ENCODE data around the gene PTGER3.
"Not testable (repeated sequence)": the region's sequence is repeated elsewhere in the genome, so short reads cannot be mapped to it uniquely, and the experiment has no call there.

Gene PTGER3

DNA sequence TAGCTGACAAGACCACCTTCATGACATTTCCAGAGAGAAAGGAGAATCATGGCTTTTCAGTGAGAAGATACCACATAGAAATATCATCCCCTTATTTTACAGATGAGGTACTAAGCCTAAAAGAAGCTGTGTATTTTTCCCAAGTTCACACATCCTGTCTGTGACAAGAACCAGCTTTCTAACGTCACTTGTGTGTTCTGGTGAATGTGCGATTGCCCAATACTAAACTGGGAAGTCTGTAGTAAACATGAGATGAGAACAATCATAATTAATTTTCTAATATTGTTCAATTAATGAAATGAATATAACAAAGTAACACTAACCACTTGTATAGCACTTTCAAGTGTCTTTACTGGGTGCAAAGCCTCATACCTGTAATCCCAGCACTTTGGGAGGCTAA, 46.0 kb downstream of the PTGER3 start:
- no peak for ATAC-seq
- no peaks in the 10 kb centered on the region for H3K4me1 Mint-ChIP-seq
- H3K4me3 Mint-ChIP-seq = no peak overlapping the region
- H3K36me3 Mint-ChIP-seq (ENCODE audit: low read depth) = no peaks in the 10 kb centered on the region
- H3K27me3 Mint-ChIP-seq = peaks cover 9% of the 10 kb centered on the region
- no peak overlapping the region for H3K27ac Mint-ChIP-seq
- no peaks in the 10 kb centered on the region for H3K9me3 Mint-ChIP-seq
- DNase-seq = no peak

DNA sequence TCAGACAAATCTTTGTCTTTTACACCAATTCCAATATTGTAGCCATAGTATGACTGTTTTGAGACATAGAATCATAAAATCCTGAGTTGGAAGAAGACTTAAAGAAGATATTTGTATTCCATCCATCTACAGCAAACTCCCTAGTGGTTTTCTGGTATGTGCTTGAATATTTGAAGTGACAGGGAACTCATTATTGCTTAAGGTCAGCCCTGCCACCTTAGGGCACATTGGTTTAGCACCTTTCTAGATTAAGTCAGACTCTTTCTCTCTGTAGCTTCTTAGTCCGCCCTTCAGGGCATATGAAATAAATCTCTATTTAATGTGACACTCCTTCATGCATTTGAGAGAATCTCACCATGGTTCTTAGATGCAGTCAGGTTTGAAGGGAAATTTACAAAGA, 49.8 kb downstream of the PTGER3 start:
- no peaks in the 10 kb centered on the region for H3K4me1 Mint-ChIP-seq
- H3K27ac Mint-ChIP-seq = no peak overlapping the region
- no peak overlapping the region for H3K4me3 Mint-ChIP-seq
- H3K9me3 Mint-ChIP-seq = no peaks in the 10 kb centered on the region
- DNase-seq (no peak), ATAC-seq (no peak)
- peaks cover 5% of the 10 kb centered on the region for H3K27me3 Mint-ChIP-seq
- H3K36me3 Mint-ChIP-seq (ENCODE audit: low read depth) = no peaks in the 10 kb centered on the region

DNA sequence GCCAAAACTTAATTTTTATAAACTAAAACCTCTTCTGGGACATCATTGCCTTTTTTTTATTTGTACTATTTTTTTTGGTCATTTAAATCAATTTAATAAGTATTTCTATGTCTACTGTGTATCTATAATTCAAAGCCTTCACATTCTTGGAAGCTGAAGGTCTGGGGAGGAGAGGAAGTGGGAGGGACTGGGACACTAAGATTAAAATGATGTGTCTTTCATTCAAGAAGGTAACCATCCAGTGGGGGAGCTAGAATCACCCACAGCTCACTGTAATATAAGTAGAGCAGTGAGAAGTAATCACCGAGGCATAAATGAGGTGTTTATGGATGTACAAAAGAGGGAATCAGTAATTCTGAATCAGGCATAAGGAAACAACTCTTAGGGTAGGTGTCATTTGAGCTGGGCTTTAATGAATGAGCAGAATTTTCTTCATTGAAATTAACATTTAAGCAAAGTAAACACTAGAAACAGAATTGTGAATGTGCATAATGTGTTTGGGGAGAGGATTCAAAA, 52.8 kb downstream of the PTGER3 start:
- no peaks in the 10 kb centered on the region for H3K9me3 Mint-ChIP-seq
- ATAC-seq (no peak), DNase-seq (no peak)
- peaks cover 3% of the 10 kb centered on the region for H3K27me3 Mint-ChIP-seq
- H3K36me3 Mint-ChIP-seq (ENCODE audit: low read depth) = no peaks in the 10 kb centered on the region
- H3K4me3 Mint-ChIP-seq = no peak overlapping the region
- H3K4me1 Mint-ChIP-seq = no peaks in the 10 kb centered on the region
- no peak overlapping the region for H3K27ac Mint-ChIP-seq

DNA sequence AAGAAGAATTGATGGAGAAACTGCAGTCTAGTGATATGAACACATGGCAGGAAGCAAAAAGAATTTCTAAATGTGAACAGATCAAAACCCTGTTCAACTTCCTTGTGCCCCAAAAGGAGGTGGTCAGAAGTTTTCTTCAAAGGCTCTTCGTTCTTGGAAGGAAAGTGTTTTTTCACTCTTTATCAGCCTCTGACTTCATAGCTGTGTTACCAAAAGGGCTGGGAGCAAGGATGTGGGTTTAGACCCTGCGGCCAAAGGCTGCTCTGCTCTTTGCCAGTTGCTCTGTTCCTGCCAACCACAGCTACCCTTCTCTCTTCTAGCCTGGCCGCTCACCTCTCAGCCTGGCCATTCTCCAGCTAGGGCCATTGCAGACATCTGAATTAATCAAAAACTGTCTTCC, 53.8 kb downstream of the PTGER3 start:
- DNase-seq = no peak
- Mint-ChIP-seq H3K36me3 (ENCODE audit: low read depth) (no peaks in the 10 kb centered on the region), H3K4me3 (no peak overlapping the region), H3K4me1 (no peaks in the 10 kb centered on the region), H3K27ac (no peak overlapping the region), H3K27me3 (peaks cover 3% of the 10 kb centered on the region), H3K9me3 (no peaks in the 10 kb centered on the region)
- ATAC-seq = no peak

DNA sequence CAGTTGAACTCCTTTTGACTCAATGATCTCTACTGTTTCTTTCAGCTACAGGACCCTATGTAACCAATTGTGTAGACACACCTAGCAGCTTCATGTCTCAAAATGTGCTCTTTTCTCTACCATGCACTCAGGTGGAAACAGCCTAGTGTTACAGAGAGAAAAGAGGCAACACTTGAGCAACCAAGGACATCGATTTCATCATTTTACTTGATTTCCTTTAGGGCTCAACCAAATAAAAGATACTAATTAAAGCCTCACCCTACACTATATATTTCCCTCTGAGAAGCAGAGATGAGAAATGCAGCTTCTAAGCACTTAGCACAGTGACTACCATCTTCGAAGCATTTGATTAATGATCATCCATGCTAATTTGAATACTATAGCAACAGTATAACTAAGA, 55.1 kb downstream of the PTGER3 start:
- Mint-ChIP-seq H3K9me3 (no peaks in the 10 kb centered on the region), H3K36me3 (ENCODE audit: low read depth) (no peaks in the 10 kb centered on the region), H3K27me3 (peaks cover 3% of the 10 kb centered on the region), H3K27ac (no peak overlapping the region), H3K4me1 (no peaks in the 10 kb centered on the region), H3K4me3 (no peak overlapping the region)
- DNase-seq = no peak
- ATAC-seq = no peak

DNA sequence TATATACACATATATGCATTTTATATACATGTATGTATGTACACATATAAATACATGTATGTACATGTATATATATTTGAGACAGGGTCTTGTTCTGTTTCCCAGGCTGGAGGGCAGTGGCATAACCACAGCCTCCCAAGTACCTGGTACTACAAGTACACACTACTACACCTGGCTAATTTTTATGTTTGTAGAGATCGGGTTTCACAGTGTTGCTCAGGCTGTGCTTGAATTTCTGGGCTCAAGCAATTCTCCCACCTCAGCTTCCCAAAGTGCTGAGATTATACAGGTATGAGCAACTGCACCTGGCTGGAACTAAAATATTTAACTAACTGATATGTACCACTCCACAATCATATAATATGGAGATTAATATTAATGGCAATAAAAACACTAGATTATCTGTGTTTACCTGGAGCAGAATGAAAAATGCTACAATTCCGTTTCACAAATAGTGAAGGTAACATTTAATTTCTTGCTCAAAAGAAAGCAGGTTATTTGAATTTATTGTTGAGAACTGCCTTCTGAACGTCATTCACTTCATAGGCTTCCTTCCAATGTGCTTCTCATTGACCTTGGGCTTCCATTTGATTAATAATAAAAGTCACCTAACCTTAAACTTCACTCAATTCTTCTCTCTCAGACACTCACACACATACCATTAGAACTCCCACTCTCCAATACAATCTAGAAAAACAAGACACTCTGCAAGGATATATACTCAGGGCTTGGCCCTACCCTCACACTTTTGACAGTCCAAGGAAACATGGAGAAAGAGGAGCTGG, 57.0 kb downstream of the PTGER3 start:
- no peaks in the 10 kb centered on the region for H3K36me3 Mint-ChIP-seq (ENCODE audit: low read depth)
- ATAC-seq = no peak
- peaks cover 2% of the 10 kb centered on the region for H3K27me3 Mint-ChIP-seq
- DNase-seq = no peak
- no peak overlapping the region for H3K4me3 Mint-ChIP-seq
- H3K4me1 Mint-ChIP-seq = no peaks in the 10 kb centered on the region
- no peaks in the 10 kb centered on the region for H3K9me3 Mint-ChIP-seq
- H3K27ac Mint-ChIP-seq = no peak overlapping the region

DNA sequence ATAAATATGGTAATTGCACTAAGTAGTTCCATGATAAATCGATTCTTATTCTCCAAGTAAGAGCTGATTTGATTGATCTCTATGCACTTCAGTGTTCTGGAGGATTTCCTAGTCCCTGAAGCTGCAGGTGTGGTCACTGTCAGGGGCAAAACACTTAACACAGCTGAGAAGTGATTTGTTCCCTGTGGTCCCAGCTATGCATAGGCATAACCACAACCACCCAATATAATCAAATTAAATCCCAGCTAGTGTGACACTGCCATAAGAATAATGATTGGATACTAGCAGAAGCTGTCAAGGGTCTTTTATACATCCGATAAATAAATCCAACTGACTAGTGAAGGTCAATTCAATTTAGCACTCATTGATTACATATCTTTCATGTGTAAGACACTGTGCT, 60.1 kb downstream of the PTGER3 start:
- Mint-ChIP-seq H3K4me1 (no peaks in the 10 kb centered on the region), H3K27me3 (peaks cover 9% of the 10 kb centered on the region), H3K36me3 (ENCODE audit: low read depth) (no peaks in the 10 kb centered on the region), H3K27ac (no peak overlapping the region), H3K9me3 (no peaks in the 10 kb centered on the region), H3K4me3 (no peak overlapping the region)
- DNase-seq (no peak), ATAC-seq (no peak)

DNA sequence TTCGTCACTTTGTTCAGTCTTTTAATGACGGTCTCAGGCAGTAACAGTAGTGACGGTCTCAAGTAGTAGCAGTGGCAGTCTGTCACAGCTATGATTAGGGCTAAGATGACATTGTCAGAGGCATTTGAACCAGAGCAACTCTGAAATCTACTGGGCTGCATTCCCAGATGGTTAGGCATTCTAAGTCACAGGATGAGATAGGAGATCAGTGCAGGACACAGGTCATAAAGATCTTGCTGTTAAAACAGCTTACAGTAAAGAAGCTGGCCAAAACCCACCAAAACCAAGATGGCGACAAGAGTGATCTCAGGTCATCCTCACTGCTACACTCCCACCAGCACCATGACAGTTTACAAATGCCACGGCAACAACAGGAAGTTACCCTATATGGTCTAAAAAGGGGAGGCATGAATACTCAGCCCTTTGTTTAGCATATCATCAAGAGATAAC, 61.8 kb downstream of the PTGER3 start:
- H3K27me3 Mint-ChIP-seq = peaks cover 16% of the 10 kb centered on the region
- ATAC-seq; H3K9me3 Mint-ChIP-seq; H3K4me3 Mint-ChIP-seq; DNase-seq; H3K27ac Mint-ChIP-seq; H3K4me1 Mint-ChIP-seq; H3K36me3 Mint-ChIP-seq (ENCODE audit: low read depth): not testable (repeated sequence)

DNA sequence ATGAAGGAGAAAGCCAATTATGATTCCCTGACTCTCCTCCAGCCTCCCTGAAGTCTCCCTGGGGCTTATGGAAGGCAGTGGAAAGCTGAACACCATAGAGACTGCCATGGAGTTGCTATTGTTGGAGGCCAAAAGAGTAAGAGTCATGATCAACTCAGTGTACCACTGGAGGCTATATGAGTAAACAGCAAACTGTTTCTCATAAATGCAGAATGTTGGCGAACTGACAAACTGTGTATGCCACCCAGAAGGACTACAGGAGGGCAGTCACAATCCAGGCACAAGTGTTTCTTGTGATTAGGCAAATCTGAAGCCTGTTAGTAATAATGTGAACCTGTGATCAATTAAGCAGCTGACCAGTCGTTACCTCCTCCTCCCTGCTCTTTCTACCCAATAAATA, 62.3 kb downstream of the PTGER3 start:
- ATAC-seq = not testable (repeated sequence)

DNA sequence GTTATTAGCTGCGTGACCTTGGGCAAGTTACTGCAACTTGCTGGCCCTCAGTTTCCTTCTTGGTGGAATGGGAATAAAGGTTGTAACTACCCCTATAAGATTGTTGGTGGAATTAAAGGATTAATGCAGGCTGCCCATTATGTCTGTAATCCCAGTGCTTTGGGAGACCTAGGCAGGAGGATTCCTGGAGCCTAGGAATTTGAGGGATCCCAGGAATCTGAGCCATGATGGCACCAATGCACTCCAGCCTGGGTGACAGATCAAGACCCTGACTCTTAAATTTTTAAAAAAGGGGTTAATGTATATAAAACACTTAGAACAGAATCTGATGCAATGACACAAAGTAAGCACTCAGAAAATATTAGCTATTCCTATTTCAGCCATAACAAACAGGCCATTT, 67.3 kb downstream of the PTGER3 start:
- Mint-ChIP-seq H3K4me1 (no peaks in the 10 kb centered on the region), H3K36me3 (ENCODE audit: low read depth) (no peaks in the 10 kb centered on the region), H3K27me3 (peaks cover 29% of the 10 kb centered on the region), H3K4me3 (no peak overlapping the region), H3K27ac (no peak overlapping the region), H3K9me3 (no peaks in the 10 kb centered on the region)
- ATAC-seq (no peak), DNase-seq (no peak)

More for the DNA sequence above, 62.3 kb downstream of the PTGER3 start:
- DNase-seq; H3K9me3 Mint-ChIP-seq; H3K4me3 Mint-ChIP-seq; H3K36me3 Mint-ChIP-seq (ENCODE audit: low read depth); H3K27ac Mint-ChIP-seq; H3K4me1 Mint-ChIP-seq: not testable (repeated sequence)
- H3K27me3 Mint-ChIP-seq = peaks cover 16% of the 10 kb centered on the region

DNA sequence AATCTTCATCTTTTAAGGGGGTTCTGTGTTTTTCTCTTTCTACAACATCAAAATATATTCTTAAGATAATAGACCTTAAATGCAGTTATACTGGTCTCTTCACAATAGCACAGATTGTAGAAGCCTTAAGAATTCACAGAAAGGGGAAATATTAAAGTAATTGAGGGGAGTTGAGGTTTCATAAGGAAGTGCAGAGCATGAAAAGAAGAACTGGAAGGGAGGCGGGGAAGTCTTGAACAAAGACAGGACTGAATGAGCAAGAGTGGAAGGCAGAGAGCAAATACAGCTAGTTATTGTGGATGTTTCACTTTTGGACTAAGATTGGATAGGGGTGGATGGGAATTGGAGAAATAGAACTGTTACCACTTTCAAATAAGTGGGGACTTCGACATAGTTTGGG, 67.7 kb downstream of the PTGER3 start:
- Mint-ChIP-seq H3K4me3 (no peak overlapping the region), H3K27me3 (peaks cover 29% of the 10 kb centered on the region), H3K36me3 (ENCODE audit: low read depth) (no peaks in the 10 kb centered on the region), H3K4me1 (no peaks in the 10 kb centered on the region), H3K27ac (no peak overlapping the region), H3K9me3 (no peaks in the 10 kb centered on the region)
- DNase-seq = no peak
- no peak for ATAC-seq

DNA sequence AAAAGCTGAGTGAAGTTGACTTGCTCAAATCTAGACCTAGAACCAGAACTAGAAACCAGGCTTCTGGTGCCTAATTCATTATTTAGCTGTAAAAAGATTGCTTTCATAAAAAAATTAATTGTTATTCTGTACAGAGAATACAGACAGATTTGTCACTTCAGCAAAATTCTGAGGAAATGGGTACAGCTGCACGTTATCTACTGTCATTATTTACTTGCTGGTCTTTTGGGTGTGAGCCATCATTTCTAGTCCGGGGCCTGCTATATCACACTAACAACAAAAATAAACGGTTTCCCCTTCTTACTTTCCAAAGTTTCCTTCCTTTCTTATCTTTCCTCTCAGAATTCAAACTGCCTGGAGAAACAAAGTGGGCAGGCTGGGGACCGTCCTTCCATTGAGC, 68.3 kb downstream of the PTGER3 start:
- Mint-ChIP-seq H3K9me3 (no peaks in the 10 kb centered on the region), H3K4me3 (no peak overlapping the region), H3K4me1 (no peaks in the 10 kb centered on the region), H3K36me3 (ENCODE audit: low read depth) (no peaks in the 10 kb centered on the region), H3K27me3 (peaks cover 32% of the 10 kb centered on the region), H3K27ac (no peak overlapping the region)
- DNase-seq (no peak), ATAC-seq (no peak)

DNA sequence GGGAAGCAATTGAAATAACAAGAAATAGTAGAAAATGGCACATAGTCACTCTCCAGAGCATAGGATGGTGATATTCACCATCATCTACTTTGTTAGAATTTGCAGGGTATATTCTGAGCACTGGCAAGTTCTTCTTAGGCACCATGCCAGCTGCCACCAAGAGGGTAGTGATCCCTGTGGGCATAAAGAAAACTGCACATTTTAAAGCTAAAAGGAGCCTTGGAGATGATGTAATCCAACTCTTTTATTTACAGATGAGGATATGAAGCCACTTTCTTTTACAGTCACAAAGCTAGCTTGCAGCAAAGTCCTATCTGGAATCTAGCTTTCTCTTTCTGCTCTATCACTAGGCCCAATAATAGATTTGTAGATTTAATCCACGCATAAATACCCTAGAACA, 69.0 kb downstream of the PTGER3 start:
- no peak overlapping the region for H3K4me3 Mint-ChIP-seq
- DNase-seq = no peak
- H3K27me3 Mint-ChIP-seq = peaks cover 28% of the 10 kb centered on the region
- no peak overlapping the region for H3K27ac Mint-ChIP-seq
- H3K9me3 Mint-ChIP-seq = no peaks in the 10 kb centered on the region
- no peak for ATAC-seq
- no peaks in the 10 kb centered on the region for H3K4me1 Mint-ChIP-seq
- no peaks in the 10 kb centered on the region for H3K36me3 Mint-ChIP-seq (ENCODE audit: low read depth)

DNA sequence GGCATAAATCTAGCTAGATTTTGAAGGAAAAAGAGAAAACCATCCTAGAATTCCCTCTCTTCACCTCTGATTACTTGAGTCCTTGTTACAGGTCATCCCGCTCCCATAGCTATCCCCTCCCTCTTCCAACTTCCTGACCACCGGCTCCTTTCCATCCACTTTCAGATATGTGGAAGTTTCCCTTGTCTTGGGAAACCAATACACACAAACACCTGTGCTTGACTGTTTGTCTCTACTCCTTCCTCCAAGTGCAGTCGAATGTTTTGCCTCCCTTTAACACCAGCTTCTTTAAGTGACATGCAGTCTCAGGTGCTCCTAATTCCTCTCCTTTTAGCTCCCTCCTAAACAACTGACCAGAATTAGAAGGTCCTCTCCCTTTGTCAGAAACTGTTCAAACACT, 70.0 kb downstream of the PTGER3 start:
- H3K36me3 Mint-ChIP-seq (ENCODE audit: low read depth) = no peaks in the 10 kb centered on the region
- no peak overlapping the region for H3K27ac Mint-ChIP-seq
- no peaks in the 10 kb centered on the region for H3K4me1 Mint-ChIP-seq
- DNase-seq = no peak
- H3K4me3 Mint-ChIP-seq = no peak overlapping the region
- no peak for ATAC-seq
- H3K9me3 Mint-ChIP-seq = no peaks in the 10 kb centered on the region
- peaks cover 25% of the 10 kb centered on the region for H3K27me3 Mint-ChIP-seq

DNA sequence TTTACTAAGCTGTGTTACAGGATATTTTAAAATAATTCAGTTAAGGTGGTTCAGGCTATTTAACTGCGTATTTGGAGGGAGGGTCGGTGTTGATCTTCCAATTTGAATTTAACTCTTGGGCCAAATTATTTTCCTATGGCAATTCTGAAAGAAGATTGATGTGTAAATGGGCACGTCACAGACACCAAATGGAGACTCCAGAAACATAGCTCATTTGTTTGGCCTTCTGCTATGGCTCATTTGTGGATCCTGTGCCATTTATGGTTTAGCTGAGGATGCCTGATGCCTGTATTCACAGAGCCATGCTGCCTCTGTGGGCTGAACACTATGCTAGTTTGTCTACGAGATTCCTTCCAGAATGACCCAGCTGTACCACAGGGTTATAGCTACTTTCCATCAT, 70.6 kb downstream of the PTGER3 start:
- no peak for DNase-seq
- Mint-ChIP-seq H3K9me3 (no peaks in the 10 kb centered on the region), H3K4me3 (no peak overlapping the region), H3K27ac (no peak overlapping the region), H3K27me3 (peaks cover 24% of the 10 kb centered on the region), H3K36me3 (ENCODE audit: low read depth) (no peaks in the 10 kb centered on the region), H3K4me1 (no peaks in the 10 kb centered on the region)
- no peak for ATAC-seq

DNA sequence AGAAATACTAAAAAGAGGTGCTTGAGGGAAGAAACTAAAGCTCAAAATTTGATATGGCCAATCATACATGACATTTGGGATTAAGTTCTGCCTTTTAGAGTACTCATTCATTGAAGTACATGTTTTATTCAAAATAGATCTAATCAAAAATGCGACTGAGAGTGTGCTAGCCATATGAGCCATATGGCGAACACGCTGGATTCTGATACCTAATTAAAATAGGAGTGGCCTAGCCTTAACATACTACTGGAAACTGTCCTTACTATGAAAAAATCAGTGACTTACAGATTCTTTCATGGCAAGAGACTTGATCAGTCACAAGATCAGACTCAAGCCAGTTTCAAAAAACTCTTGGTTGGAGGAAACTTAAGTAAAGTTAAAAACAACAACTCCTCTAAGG, 73.9 kb downstream of the PTGER3 start:
- no peaks in the 10 kb centered on the region for H3K36me3 Mint-ChIP-seq (ENCODE audit: low read depth)
- DNase-seq (no peak), ATAC-seq (no peak)
- no peak overlapping the region for H3K4me3 Mint-ChIP-seq
- H3K27ac Mint-ChIP-seq = no peak overlapping the region
- no peaks in the 10 kb centered on the region for H3K4me1 Mint-ChIP-seq
- peaks cover 14% of the 10 kb centered on the region for H3K27me3 Mint-ChIP-seq
- no peaks in the 10 kb centered on the region for H3K9me3 Mint-ChIP-seq

Measured in activated naive CD8-positive, alpha-beta T cell treated with anti-CD3 and anti-CD28 coated beads, Interleukin-2, amount 50 U/mL, for 24 hours (primary cell).